HG02973 (cell line): Measurements from ENCODE around the gene TMTC1.
"Not testable (repeated sequence)": the region's sequence is repeated elsewhere in the genome, so short reads cannot be mapped to it uniquely, and the experiment has no call there.

Source experiments
- ATAC-seq: cut with Tn5 transposase; IDR thresholded peaks from one replicate; pipeline ENCODE4 v1.9.1; 2021; ENCODE audit warnings: moderate library complexity; ENCODE audit not compliant: unreplicated experiment

The TMTC1 gene

DNA sequence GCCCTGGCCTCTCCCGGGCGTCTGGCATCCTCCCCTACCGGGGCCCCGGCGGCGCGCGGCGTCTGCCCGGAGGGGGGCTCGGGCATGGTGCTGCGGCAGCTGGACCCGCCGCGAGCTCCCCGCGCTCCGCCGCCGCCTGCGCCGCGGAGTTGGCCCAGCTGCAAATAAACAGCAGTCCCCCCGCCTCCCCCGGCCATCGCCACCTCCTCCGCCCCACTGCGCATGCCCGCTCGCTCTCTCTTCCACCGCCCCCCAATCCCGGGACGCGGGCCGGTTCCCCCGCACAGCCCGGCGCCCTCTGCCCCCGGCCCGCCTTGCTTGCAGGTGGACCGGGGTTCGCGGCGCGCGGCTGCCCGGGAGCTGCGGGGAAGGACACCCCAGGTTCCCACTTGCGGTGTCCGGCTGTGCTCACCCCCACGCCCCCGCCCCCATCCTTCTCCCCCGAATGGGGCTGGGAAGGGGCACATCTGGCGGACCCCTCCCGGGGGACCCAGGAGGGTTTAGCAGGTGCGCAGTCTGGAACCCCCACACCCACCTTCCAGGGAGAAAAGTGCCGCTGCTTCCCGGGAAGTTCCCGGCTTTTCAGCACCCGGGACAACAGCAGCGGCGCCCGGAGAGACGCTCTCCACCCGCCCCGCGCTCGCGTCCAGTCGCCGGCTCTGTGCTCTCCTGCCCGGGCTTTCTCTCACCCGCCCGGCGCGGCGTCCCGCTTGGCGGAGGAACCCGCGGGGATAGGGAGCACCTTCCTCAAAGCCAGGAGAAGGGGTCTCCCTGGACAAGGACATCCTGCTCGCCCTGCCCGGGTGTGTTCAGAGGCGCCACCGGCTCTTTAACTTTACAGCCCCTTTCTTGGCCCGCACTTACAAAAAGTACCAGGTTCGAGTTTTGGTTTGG lies at the start of gene TMTC1:
Gene TMTC1 (minus strand): TSS at position 170 of the 894 bp plus-strand sequence. CDS start 191 bp downstream, outside the sequence.
- ATAC-seq: no peak

DNA sequence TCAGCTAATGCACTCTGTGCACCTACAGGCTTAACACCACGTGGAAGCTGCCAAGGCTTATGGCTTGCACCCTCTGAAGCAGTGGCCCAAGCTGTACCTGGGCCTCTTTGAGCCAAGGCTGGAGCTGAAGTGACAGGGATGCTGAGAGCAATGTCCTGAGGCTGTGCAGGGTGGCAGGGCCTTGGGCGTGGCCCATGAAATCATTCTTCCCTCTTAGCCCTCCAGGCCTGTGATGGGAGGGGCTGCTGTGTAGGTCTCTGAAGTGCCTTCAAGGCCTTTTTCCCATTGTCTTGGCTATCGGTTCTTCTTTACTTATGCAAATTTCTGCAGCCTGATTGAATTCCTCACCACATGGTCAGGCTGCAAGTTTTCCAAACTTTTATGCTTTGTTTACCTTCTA lies 47.4 kb upstream of the TMTC1 start:
- no peak for ATAC-seq

DNA sequence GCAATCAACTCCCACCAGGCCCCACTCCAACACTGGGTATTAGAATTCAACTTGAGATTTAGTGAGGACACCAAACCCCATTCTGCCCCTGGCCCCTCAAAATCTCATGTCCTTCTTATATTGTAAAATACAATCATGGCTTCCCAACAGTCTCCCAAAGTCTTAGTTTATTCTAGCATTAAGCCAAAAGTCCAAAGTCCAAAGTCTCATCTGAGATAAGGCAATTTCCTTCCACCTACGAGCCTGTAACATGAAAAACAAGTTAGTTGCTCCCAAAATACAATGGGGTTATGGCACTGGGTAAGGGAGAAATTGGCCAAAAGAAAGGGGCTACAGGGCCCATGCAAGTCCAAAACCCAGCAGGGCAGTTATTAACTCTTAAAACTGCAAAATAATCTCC lies 46.6 kb upstream of the TMTC1 start:
- ATAC-seq: no peak

DNA sequence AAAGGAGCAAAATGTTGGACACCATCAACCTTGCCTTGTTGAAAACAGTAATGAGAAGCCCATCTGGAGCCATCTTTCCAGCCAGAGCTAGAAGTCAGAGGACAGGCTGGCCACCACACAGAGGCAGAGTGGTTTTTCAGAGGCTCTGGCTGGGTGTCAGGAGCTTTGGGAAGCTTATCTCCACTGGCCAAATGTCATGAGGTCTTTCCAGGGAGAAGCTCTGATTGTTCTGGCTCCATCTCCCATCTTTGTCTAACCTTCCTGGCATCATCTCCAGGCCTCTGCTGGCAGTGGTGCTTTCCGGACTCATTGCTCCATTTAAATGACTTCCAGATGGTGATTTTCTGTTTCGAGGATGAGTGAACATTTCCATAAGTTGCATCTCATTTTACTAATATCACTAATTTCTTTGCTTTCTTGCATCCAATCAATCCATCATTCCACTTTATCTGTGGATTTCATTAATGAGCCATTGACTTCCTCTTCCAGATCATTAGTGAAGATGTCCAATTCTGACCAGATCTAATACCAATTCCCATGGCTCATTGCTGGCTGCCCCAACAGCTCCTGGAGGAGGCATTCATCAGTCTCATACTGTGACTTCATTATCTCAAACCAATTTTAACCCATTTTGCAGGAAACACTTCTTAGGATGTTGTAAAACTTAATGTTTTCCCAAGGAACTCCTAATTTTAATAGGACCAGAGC lies 35.3 kb upstream of the TMTC1 start:
- no peak for ATAC-seq

DNA sequence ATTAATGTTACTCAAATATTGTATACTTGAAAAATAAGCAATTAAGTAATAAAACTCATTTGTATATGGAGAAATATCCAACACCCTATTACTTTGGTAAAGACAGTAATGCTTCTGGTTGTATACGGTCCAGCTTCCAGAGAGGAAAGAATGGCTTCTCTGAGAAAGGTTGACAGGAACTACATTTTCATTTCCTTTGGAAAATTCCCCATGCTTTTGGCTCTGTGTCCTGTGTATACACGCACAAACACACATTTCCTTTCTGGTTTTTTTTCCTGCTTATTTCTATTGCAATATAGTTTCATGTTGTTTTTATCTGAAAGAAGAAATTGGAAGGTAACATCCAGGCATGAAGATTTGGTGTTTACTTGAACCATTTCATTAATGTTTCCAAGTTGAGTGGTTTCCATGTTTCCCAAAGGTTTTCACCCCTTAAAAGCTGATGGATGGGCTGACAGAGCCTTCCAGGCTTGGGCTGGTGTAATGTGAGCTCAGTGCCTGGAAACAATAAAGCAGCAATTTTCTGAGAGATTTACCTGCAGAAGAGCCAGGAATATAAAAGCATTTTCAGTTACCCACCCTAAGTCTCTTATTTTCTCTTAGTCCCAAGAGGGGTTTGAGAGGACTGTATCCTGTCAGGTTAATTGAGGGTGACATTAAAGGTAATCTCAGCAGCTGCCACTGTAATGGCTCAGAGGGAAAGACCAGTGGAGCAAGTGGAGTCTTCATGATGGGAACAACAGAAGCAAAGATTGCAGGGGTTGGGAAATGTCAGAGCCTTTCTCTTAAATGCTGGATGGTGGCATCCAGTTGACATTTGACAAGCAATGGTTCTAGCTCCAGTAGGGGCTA lies 33.4 kb upstream of the TMTC1 start:
- ATAC-seq: no peak

DNA sequence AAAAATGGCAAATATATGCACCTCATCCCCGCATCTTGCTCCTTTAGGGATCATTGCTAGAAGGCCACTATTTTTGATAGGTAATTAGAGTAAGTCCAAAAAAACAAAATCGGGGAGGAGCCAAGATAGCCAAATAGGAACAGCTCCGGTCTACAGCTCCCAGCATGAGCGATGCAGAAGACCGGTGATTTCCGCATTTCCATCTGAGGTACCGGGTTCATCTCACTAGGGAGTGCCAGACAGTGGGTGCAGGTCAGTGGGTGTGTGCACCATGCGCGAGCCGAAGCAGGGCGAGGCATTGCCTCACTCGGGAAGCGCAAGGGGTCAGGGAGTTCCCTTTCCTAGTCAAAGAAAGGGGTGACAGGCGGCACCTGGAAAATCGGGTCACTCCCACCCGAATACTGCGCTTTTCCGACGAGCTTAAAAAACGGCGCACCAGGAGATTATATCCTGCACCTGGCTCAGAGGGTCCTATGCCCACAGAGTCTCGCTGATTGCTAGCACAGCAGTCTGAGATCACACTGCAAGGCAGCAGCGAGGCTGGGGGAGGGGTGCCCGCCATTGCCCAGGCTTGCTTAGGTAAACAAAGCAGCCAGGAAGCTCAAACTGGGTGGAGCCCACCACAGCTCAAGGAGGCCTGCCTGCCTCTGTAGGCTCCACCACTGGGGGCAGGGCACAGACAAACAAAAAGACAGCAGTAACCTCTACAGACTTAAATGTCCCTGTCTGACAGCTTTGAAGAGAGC lies 26.0 kb upstream of the TMTC1 start:
- not testable (repeated sequence) for ATAC-seq

DNA sequence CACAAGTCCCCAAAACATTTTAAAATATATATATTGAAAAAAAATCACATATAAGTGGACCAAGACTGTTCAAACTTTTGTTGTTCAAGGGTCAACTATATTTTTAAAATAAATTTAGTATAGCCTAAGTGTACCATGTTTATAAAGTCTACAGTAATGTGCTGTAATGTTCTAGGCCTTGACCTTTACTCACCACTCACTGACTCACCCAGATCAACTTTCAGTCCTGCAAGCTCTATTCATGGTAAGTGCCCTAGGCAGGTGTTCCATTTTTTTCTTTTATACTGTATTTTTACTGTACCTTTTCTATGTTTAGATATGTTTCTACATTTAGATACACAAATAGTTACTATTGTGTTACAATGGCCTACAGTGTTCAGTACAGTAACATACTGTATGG lies 23.4 kb upstream of the TMTC1 start:
- ATAC-seq: no peak

DNA sequence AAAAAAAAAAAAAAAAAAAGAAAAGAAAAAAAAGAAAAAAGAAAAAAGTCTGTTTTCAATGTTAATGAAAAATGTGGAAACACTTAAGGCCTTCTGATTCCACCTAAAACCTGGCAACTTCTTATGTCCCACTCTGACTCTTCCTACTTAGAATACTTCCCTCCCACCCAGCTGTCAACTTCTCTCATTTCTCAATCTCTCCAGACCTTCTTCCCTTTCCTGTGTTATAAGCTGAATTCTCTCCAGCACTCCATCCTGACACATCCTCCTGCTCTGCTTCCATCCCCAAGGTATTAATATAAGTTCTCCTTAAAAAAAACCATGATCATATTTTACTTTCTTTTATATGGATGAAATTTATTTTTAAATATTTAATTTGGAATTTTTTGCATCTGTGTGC lies 20.3 kb upstream of the TMTC1 start:
- no peak for ATAC-seq

DNA sequence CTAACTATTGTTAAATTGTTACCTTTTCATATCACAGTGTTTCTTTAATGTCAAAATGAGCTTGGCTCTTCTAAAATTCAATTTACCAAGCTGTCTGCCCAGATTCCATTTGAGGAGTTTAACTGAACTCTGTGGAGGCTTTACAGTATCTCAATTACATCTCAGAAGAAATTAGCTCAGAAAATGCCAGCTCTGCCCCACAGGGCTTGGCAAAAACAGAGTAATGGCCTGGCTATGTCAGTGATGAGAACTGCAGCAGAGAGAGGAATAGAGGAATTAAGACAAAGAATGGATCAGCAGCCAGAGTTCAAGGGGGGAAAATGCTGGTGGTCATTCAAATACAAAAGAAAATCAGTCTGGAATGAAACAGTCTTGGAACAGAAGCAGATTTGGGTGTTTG lies 15.8 kb upstream of the TMTC1 start:
- no peak for ATAC-seq

DNA sequence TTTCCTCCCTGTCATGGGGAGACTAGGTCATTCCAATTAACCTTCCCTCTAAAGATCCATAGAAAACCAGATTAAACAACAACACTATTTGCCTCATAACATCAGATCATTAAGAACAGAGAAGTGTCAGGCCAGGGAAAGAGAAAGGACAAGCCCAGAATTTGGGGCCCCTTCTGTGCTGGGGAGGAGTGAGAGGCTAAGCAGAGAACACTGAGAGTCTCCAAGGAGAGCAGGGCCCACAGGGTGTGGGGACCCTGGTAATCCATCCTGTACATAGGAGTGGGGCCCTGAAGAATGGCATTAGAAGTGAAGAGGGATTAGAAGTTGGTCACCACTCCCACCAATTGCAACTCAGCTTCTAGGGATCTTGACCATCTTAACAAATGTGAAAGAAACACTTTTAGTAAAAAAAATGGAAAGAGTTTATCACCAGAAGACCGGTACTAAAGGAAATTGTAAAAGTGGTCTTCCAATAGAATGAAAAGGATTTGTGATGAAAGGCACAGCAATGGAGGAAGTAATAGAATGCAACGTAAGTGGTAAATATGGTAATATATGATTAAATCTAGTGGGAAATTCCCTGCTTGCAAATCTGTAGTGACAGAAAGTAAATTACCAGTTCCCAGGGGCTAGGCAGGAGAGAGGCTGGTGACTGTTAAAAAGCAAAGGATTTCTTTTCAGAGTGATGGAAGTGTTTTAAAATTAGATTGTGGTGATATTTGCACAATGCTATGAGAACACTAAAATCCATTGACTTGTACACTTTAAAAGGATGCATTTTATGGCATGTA lies 14.0 kb upstream of the TMTC1 start:
- ATAC-seq: no peak

DNA sequence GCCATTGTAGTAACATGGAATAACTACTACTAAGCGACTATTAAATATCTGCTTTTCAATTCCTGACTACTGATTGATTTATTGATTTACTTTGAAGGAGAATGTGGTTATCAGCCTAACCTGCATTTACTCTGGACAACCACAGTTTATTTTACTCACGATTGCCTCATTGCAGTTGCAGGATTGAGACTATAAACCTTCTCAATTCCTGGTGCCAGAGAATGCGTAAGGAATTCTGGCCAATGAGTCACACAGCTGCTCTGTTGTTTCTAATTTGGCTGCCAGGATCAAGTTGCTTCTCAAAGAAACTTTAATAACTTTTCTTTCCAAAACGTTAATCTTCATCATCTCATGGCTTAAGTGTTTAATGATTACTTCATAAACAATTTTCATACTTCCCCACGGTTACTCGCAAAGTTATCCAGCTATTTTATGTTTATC lies 13.1 kb upstream of the TMTC1 start:
- ATAC-seq: no peak

DNA sequence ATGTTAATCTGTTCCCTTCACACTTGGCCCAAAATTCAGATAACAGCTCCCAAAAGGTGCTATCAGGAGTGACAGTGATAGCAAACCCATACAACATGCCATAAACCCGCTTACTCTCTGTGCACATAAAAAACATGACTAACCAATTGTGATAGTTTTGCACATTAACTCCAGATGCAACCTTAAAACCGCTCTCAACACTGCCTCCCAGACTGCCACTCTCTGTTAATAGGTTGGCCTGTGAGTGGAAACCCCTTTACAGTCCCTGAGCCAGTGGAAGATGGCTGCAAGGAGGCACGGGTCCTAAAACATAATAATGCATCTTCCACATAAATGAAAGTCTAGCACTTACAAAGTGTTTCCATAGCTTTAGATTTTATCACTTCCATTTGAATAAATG lies 12.0 kb upstream of the TMTC1 start:
- ATAC-seq: no peak

DNA sequence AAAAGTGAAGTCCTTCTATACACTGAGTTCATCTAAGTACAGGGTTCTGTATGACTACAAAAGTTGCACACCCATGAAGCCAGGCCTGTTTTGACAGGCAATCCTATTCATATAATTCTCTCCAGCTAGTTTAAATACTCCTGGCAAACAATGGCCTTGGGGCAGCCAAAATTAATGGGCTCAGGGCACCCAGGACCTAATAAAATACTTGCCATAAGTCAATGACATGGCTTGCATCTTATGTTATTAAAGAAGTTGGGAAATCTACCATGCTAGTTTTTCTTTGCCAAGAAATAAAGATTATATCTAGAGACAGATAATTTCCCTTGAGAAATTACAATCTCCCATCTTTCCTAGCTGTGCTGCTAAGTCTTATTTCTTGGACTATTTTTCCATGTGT lies 11.1 kb upstream of the TMTC1 start:
- ATAC-seq: no peak

DNA sequence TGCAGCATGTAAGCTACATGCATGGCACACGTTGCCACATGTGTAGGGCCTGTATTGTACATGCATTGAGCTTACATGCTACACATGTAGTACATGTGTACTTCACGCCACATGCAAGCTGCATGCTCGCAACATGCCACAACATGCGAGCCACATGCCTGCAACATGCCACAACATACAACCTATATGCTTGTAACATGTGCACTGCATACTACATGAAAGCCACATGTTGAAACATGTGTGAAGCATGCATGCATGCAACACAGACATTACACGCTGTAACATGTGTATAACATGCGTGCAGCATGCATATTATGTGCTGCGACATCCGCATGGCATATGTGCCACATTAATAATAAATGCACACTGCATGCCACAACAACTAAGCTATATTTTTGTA lies 9.1 kb upstream of the TMTC1 start:
- no peak for ATAC-seq

DNA sequence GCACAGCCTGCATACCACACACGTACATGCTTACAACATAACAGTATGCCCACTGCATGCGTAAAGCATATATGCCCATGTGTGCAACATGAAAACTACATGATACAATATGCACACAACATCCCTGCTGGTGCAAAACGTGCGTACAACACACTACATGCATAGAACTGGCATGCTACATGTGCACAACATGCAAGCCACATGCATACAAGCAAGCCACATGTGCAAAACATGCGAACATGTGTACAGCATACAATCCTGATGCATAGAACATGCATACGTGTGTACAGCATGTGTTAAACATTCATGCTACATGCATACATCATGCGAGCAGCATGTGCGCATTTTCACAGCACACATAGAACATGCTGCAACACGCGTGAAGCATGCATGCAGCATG lies 8.4 kb upstream of the TMTC1 start:
- ATAC-seq: no peak

DNA sequence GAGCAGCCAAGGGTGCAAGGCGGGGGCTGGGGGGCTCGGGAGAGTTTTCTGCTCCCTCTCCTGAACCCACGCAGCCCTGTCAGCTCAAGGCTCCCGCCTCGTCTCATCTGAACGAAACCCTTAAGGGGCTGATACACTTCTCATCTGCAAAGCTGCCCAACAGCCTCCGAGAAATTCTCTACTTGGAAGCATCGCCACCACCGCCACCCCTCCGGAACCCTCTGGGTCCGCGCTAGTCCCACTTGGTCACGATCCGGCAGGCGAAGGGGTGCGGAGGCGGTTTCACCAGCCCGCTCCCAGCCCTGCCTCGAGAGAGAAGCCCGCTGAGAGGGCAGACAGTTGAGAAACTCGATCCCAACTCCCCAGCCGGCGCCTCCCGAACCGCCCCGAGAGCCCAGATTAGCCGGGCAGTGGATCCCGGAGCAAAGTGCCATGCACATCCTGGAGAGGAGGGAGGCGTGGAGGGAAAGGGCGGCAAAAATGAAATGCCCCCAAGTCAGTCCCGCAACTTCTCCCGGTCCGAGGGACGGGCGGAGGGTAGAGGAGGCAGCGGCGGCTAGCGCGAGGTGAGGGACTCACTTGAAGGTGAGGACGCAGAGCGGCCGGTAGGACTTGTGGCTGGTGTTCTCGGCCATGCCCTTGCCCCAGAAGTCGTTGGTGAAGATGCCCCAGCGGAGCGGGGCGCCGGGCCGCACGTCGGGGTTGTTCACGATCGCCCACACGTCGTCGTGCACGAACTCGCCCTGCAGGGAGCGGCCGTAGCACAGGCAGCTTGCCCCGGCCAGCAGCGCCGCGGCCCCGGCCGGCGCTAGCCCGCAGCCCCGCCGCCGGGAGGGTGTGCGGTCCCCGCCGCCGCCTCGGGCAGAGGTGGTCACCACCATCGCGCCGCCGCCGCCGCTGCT lies 620 bp downstream of the TMTC1 start:
- peak; percentile 8 for ATAC-seq

DNA sequence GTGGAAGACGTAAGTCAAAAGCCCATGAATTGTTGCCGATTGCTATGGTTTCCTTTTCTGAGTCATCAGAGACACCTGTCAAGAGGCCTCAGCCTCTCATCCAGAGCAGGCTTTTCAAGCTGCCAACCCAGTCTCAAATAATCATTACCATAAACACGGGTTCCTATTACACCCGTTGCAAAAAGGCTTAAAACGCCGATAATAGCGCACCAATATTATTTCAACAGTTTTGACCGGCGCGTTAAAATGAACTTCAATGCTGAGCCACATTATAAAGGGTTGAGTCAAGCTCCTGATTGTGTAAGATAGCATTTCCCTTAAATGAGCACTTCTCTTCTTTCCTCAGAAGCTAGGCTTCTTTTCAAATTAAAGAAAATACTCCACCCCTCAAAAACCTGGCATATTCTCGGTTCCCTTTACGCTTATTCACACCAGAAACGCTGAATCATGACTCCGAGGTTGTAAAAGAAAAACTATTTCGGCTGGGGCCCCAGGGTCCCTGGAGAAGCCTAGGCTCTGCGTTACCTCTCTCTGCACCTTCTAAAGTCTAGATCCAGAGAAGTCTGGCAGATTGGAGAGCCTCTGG lies 1.4 kb downstream of the TMTC1 start:
- ATAC-seq: peak; percentile 79

DNA sequence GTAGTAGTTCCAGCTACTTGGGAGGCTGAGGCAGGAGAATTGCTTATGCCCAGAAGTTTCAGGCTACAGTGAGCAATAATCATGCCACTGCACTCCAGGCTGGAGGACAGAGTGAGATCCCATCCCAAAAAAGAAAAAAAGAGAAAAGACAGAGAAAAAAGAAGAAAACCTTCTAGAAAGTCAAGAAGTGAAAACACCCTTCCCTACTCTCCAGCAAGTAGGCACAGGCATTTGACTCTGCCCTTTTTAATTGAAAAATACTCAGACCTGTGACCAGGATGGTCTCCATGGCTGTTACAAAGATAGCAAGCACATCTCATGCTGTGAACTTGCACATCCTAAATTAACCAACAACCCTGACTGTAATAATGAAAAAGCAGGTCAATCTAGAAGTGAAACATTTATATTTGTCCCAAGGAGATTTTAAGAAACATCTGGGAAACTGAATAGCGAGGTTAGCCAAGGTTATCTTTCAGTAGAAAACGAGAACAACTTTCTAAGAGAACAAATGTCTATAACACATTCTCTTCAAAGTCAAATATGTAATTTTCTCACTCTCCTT lies 2.0 kb downstream of the TMTC1 start:
- peak; percentile 26 for ATAC-seq
